Endothelial cell of umbilical vein (primary cell): ENCODE measurements around the gene ZAR1L. TPM values are rescaled to one million over a fixed set of nuclear protein-coding genes. Genes with fewer than 3 reads are reported as not detected.

Experiments used
- BruUV-seq: library from RNA; stranded (reverse); fragments of 400-500 nt; replicated peaks from 2 replicates; lab custom pipeline; 2021; lab: Mats Ljungman, UMichigan
- CTCF ChIA-PET: fragments of 300-600, 350-600 bp; sonication (Branson Sonifier 250); formaldehyde crosslinking; loops from one replicate; lab custom pipeline; 2021; ENCODE audit warnings: antibody characterized with exemption, inconsistent platforms; lab: Charles Lee
- POLR2A ChIA-PET: fragments of 300-600, 350-600 bp; sonication (Branson Sonifier 250); formaldehyde crosslinking; loops from one replicate; lab custom pipeline; 2021; ENCODE audit warnings: antibody characterized with exemption, inconsistent platforms; lab: Charles Lee
- DNase-seq: peaks from one replicate; pipeline ENCODE4 v3.0.0-alpha.2; 2011; ENCODE audit warnings: low read depth, low spot score
- FAIRE-seq: peaks from 2 replicates; lab custom pipeline; 2011; peaks lifted over from hg19 to GRCh38; lab: Jason Lieb, UNC
- H2AFZ ChIP-seq: 2 replicates; pipeline ENCODE4 v1.6.0; 2012; ENCODE audit warnings: low read depth, low read length, control low read depth, inconsistent platforms
- H3K27ac ChIP-seq: 2 replicates; pipeline ENCODE4 v1.5.1; 2011; ENCODE audit warnings: low read depth, mild to moderate bottlenecking, control low read depth, low read length, moderate library complexity; ENCODE audit not compliant: insufficient read depth
- H3K27me3 ChIP-seq, 2 experiments: 2 replicates each; pipeline versions ENCODE4 v1.6.0 to v1.6.1; 2011; ENCODE audit warnings: low read length in 2 of 2, mixed read lengths in 1 of 2; ENCODE audit not compliant: control insufficient read depth in 2 of 2, insufficient read depth in 2 of 2
- H3K36me3 ChIP-seq, 2 experiments: 2 replicates in 1 of 2; 3 replicates in 1 of 2; pipeline ENCODE4 v1.5.1; 2011; ENCODE audit warnings: low read length in 2 of 2, mild to moderate bottlenecking in 1 of 2, moderate library complexity in 1 of 2; ENCODE audit not compliant: control insufficient read depth in 2 of 2, insufficient read depth in 2 of 2; ENCODE audit errors: extremely low read depth in 1 of 2
- H3K4me1 ChIP-seq: 3 replicates; pipeline ENCODE4 v1.5.1; 2011; ENCODE audit warnings: mild to moderate bottlenecking, low read length; ENCODE audit not compliant: control insufficient read depth, insufficient read depth; ENCODE audit errors: extremely low read depth
- H3K4me2 ChIP-seq: 2 replicates; pipeline ENCODE4 v1.6.1; 2011; ENCODE audit warnings: low read length, control low read depth, mixed read lengths; ENCODE audit not compliant: insufficient read depth
- H3K4me3 ChIP-seq, 3 experiments: fragments of 200-600 bp in 1 of 3; sonication (generic), shearing (Covaris generic) in 1 of 3; replicated peaks in 1 of 3; 2 replicates each; pipeline ENCODE4 v1.5.1; 2011 to 2016; ENCODE audit warnings: control low read depth in 3 of 3, low read length in 3 of 3, mild to moderate bottlenecking in 2 of 3, inconsistent platforms in 1 of 3, low read depth in 1 of 3, moderate library complexity in 1 of 3; ENCODE audit not compliant: insufficient read depth in 1 of 3
- H3K79me2 ChIP-seq: 2 replicates; pipeline ENCODE4 v1.6.0; 2012; ENCODE audit warnings: low read length, inconsistent platforms; ENCODE audit not compliant: control insufficient read depth, insufficient read depth
- H3K9ac ChIP-seq: replicated peaks from 2 replicates; pipeline ENCODE3; 2011; ENCODE audit warnings: low read length, control low read depth; ENCODE audit not compliant: insufficient read depth; ENCODE audit errors: extremely low read depth
- H3K9me1 ChIP-seq: replicated peaks from 3 replicates; pipeline ENCODE4 v1.6.0; 2011; ENCODE audit warnings: mild to moderate bottlenecking, low read length; ENCODE audit not compliant: control insufficient read depth, insufficient read depth; ENCODE audit errors: extremely low read depth
- H3K9me3 ChIP-seq: replicated peaks from 2 replicates; pipeline ENCODE4 v1.5.1; 2012; ENCODE audit warnings: low read length, inconsistent platforms; ENCODE audit not compliant: control insufficient read depth, insufficient read depth
- H4K20me1 ChIP-seq: replicated peaks from 2 replicates; pipeline ENCODE3; 2011; ENCODE audit warnings: mild to moderate bottlenecking, low read length; ENCODE audit not compliant: control insufficient read depth, insufficient read depth; ENCODE audit errors: extremely low read depth
- EZH2 ChIP-seq: IDR thresholded peaks from 2 replicates; pipeline ENCODE4 v1.6.1; 2012; ENCODE audit warnings: borderline replicate concordance, low read depth, mild to moderate bottlenecking, moderate library complexity, low read length, inconsistent platforms; ENCODE audit not compliant: severe bottlenecking
- FOS ChIP-seq: IDR thresholded peaks from 2 replicates; pipeline ENCODE4 v1.6.1; 2011; ENCODE audit warnings: mild to moderate bottlenecking, low read length, moderate library complexity, borderline replicate concordance; ENCODE audit not compliant: insufficient read depth
- GATA2 ChIP-seq: IDR thresholded peaks from 2 replicates; pipeline ENCODE4 v1.7.0; 2011; ENCODE audit warnings: low read depth, mild to moderate bottlenecking, moderate library complexity, mixed read lengths, low read length; ENCODE audit not compliant: insufficient read length, insufficient read depth
- JUN ChIP-seq: IDR thresholded peaks from 2 replicates; pipeline ENCODE4 v1.6.1; 2011; ENCODE audit warnings: borderline replicate concordance, low read depth; ENCODE audit not compliant: insufficient read length, insufficient read depth
- MYC ChIP-seq: IDR thresholded peaks from one replicate; pipeline ENCODE4 v1.6.1; 2011; ENCODE audit warnings: mild to moderate bottlenecking, low read depth, low read length
- POLR2A ChIP-seq: IDR thresholded peaks from 2 replicates; pipeline ENCODE4 v1.6.1; 2012; ENCODE audit warnings: low read depth, mild to moderate bottlenecking, control low read depth, low read length
- POLR2AphosphoS5 ChIP-seq: IDR thresholded peaks from 2 replicates; pipeline ENCODE4 v1.6.1; 2012; ENCODE audit warnings: low read depth, mild to moderate bottlenecking, control low read depth, low read length, moderate library complexity; ENCODE audit not compliant: insufficient read depth
- dilution Hi-C: fragments of 300-500 bp; cut with MboI; formaldehyde crosslinking; loops from one replicate; pipeline ENCODE4 v1.15.0; 2019; ENCODE audit warnings: low sequenced_read_pairs; ENCODE audit not compliant: extremely low pct_ligation_motif_present
- intact Hi-C: fragments of 100-400 bp; cut with micrococcal nuclease; formaldehyde crosslinking; loops from one replicate; pipeline ENCODE4 v1.10.0; 2022
- polyA plus RNA-seq, 4 experiments: library from polyadenylated mRNA; depleted of rRNA in 3 of 4; stranded (reverse) in 3 of 4; unstranded in 1 of 4; fragments of >200 nt; gene quantifications; 2 replicates each; pipeline versions ENCODE4 v1.2.1 to v1.2.3, GENCODE V29; 2011 to 2012; ENCODE audit warnings: missing spikeins in 1 of 4
- total RNA-seq: library from RNA; stranded (reverse); gene quantifications from 2 replicates; pipeline ENCODE4 v1.2.3, GENCODE V29; 2021
- TF ChIP-seq, protein P1 (sequence below), 2 donors: IDR thresholded peaks; 1 replicate in 1 of 2; 2 replicates in 1 of 2; pipeline ENCODE4 v1.5.1; 2011; ENCODE audit warnings: low read length in 2 of 2, mild to moderate bottlenecking in 2 of 2, moderate library complexity in 2 of 2, control low read depth in 1 of 2, inconsistent platforms in 1 of 2, low read depth in 1 of 2; ENCODE audit not compliant: insufficient read depth in 1 of 2; ENCODE audit errors: extremely low read depth in 1 of 2

The ZAR1L gene
- total and polyA plus RNA-seq, 2 donors (not counting 3 experiments of a cell fraction or from before 2014, with no cell fraction given), result not detected

DNA sequence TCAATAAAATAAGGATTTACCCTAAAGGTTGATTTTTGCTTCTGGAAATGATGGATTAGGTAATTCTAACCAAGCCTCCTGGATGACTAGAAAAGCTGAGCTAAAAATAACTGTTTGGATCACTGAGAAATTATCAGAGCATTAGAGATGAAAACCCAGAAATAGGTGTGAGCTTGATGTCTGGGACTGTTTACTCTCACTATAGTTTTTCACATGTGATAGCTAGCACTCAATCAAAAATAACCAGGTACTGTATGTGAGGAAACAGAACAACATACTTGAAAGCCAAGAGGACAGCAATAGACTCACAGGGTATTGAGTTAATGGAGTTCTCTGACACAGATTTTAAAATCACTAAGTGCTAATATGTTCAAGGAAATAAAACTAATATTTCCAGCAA is 9.5 kb downstream of the ZAR1L start:
- FAIRE-seq, result no peak

More for the DNA sequence above, 9.5 kb downstream of the ZAR1L start:
- H3K4me2 ChIP-seq, result no peak overlapping the region
- H3K9me3 ChIP-seq, result no peaks in the 10 kb centered on the region
- no peaks in the 10 kb centered on the region for H3K27me3 ChIP-seq
- H3K27ac ChIP-seq, result no peak overlapping the region
- CTCF ChIA-PET, result interaction anchor here (0.9 to 5.6 kb wide), 8 partner anchors 9 to 304 kb away, joined by 3 to 47 read pairs (median 4); partner anchors contain the start of genes BRCA2 and ZAR1L
- H3K4me3 ChIP-seq, result no peak overlapping the region
- dilution Hi-C loops (no loop called here), intact Hi-C loops (no loop called here)
- no peak for DNase-seq
- H4K20me1 ChIP-seq, result no peaks in the 10 kb centered on the region
- no peaks in the 10 kb centered on the region for H3K79me2 ChIP-seq
- H3K36me3 ChIP-seq, result no peaks in the 10 kb centered on the region
- peaks cover 8% of the 10 kb centered on the region for H3K4me1 ChIP-seq
- TF ChIP-seq, protein P1, sequence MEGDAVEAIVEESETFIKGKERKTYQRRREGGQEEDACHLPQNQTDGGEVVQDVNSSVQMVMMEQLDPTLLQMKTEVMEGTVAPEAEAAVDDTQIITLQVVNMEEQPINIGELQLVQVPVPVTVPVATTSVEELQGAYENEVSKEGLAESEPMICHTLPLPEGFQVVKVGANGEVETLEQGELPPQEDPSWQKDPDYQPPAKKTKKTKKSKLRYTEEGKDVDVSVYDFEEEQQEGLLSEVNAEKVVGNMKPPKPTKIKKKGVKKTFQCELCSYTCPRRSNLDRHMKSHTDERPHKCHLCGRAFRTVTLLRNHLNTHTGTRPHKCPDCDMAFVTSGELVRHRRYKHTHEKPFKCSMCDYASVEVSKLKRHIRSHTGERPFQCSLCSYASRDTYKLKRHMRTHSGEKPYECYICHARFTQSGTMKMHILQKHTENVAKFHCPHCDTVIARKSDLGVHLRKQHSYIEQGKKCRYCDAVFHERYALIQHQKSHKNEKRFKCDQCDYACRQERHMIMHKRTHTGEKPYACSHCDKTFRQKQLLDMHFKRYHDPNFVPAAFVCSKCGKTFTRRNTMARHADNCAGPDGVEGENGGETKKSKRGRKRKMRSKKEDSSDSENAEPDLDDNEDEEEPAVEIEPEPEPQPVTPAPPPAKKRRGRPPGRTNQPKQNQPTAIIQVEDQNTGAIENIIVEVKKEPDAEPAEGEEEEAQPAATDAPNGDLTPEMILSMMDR (IDR thresholded peaks at IDR 0.05; ENCODE audit: extremely low read depth in 1 of 2, insufficient read depth in 1 of 2, low read depth in 1 of 2, low read length in 2 of 2), result no peak
- no peak for TF ChIP-seq JUN
- no peak for TF ChIP-seq POLR2AphosphoS5
- no peak for TF ChIP-seq FOS
- TF ChIP-seq POLR2A, result no peak
- no peak for TF ChIP-seq GATA2
- no peak for TF ChIP-seq EZH2
- TF ChIP-seq MYC, result no peak
- H3K9ac ChIP-seq, result no peak overlapping the region
- POLR2A ChIA-PET, result interaction anchor here (0.7 kb wide), 1 partner anchor 45 kb away, joined by 5 read pairs; no protein-coding TSS in a partner anchor
- BruUV-seq, result no TSS peak
- H2AFZ ChIP-seq, result no peak overlapping the region
- H3K9me1 ChIP-seq, result no peaks in the 10 kb centered on the region
